Inflammatory macrophage treated with lipopolysaccharide for 1 hour (primary cell): ENCODE data around the gene CD86.
"Not testable (repeated sequence)": the region's sequence is repeated elsewhere in the genome, so short reads cannot be mapped to it uniquely, and the experiment has no call there.

Experiments used
- DNase-seq, 2 donors: peaks; one replicate each; pipeline ENCODE4 v3.0.0-alpha.2; 2020 to 2022

Gene CD86

GRCh38 chr3:122055215-122055614 is at the start of gene CD86:
TSS of gene CD86 (plus strand) at chr3:122055362. CDS start at chr3:122055490, 128 bp downstream.
- peak; percentile 82 to 87 for DNase-seq

GRCh38 chr3:122006267-122006666 is 48.9 kb upstream of the CD86 start:
- no peak for DNase-seq

- DNase-seq: no peak
These were observed 47.0 kb upstream of the CD86 start for GRCh38 chr3:122008166-122008565.

- DNase-seq: no peak
These were observed 44.7 kb upstream of the CD86 start for GRCh38 chr3:122010506-122010905.

- no peak for DNase-seq
These were observed 43.8 kb upstream of the CD86 start for GRCh38 chr3:122011396-122011795.

GRCh38 chr3:122012821-122013220 is 42.3 kb upstream of the CD86 start:
- no peak for DNase-seq

- no peak for DNase-seq
These were observed 41.7 kb upstream of the CD86 start for GRCh38 chr3:122013448-122013925.

- no peak for DNase-seq
These were observed 40.4 kb upstream of the CD86 start for GRCh38 chr3:122014741-122015140.

GRCh38 chr3:122019493-122019892 is 35.7 kb upstream of the CD86 start:
- no peak for DNase-seq

- DNase-seq: no peak
These were observed 34.1 kb upstream of the CD86 start for GRCh38 chr3:122021037-122021436.

GRCh38 chr3:122021811-122022401 is 33.3 kb upstream of the CD86 start, which contains the start of gene ILDR1:
TSS of gene ILDR1 (minus strand) at chr3:122022247. CDS start at chr3:122022077, 170 bp downstream.
- DNase-seq: no peak

GRCh38 chr3:122023335-122023910 is 31.7 kb upstream of the CD86 start:
- DNase-seq: no peak

- no peak for DNase-seq
These were observed 30.4 kb upstream of the CD86 start for GRCh38 chr3:122024800-122025199.

- no peak for DNase-seq
These were observed 29.9 kb upstream of the CD86 start for GRCh38 chr3:122025296-122025695.

GRCh38 chr3:122030381-122031122 is 24.6 kb upstream of the CD86 start:
- peak; percentile 29 to 50 for DNase-seq

GRCh38 chr3:122031123-122031468 is 24.1 kb upstream of the CD86 start:
- DNase-seq: no peak

GRCh38 chr3:122032531-122032930 is 22.6 kb upstream of the CD86 start:
- DNase-seq: no peak

GRCh38 chr3:122033023-122033422 is 22.1 kb upstream of the CD86 start:
- DNase-seq: peak; percentile 32 to 36

- DNase-seq: not testable (repeated sequence)
These were observed 7.9 kb upstream of the CD86 start for GRCh38 chr3:122047296-122047695.

- not testable (repeated sequence) for DNase-seq
These were observed 7.4 kb upstream of the CD86 start for GRCh38 chr3:122047773-122048172.

GRCh38 chr3:122052968-122053367 is 2.2 kb upstream of the CD86 start:
- peak in 1 of 2 donors; percentile 42 for DNase-seq

GRCh38 chr3:122057671-122058070 is 2.5 kb downstream of the CD86 start:
- peak in 1 of 2 donors; percentile 57 for DNase-seq

- DNase-seq: no peak
These were observed 3.1 kb downstream of the CD86 start for GRCh38 chr3:122058294-122058693.
